Thyroid gland (tissue), 4 donors: Measurements from ENCODE around the gene RPL22. TPM values are rescaled to one million over a fixed set of nuclear protein-coding genes. Genes with fewer than 3 reads are reported as not detected.

Source experiments
- DNase-seq, 2 donors: peaks; one replicate each; pipeline ENCODE4 v3.0.0-alpha.2; 2019
- H3K27ac ChIP-seq, 3 donors: fragments of 200-600 bp; sonication (generic); 1 replicate in 2 of 3; 2 replicates in 1 of 3; pipeline ENCODE4 v1.5.1; 2016 to 2019; ENCODE audit warnings: mild to moderate bottlenecking in 1 of 3, moderate library complexity in 1 of 3
- H3K27me3 ChIP-seq: fragments of 200-600 bp; sonication (generic); one replicate; pipeline ENCODE4 v1.5.1; 2019
- H3K36me3 ChIP-seq, 2 donors: fragments of 200-600 bp; sonication (generic); one replicate each; pipeline ENCODE4 v1.5.1; 2016 to 2019
- H3K4me1 ChIP-seq, 2 donors: fragments of 200-600 bp; sonication (generic); one replicate each; pipeline ENCODE4 v1.5.1; 2017 to 2019
- H3K4me3 ChIP-seq, 3 donors: fragments of 200-600 bp; sonication (generic); replicated peaks in 1 of 3; 1 replicate in 2 of 3; 2 replicates in 1 of 3; pipeline ENCODE4 v1.5.1; 2016; ENCODE audit warnings: mild to moderate bottlenecking in 1 of 3
- H3K9me3 ChIP-seq: fragments of 200-600 bp; sonication (generic); one replicate; pipeline ENCODE4 v1.5.1; 2017
- POLR2A ChIP-seq, 2 donors: fragments of 450-650 bp; IDR thresholded peaks; one replicate each; pipeline ENCODE4 v1.6.1; 2017; ENCODE audit warnings: antibody characterized with exemption in 2 of 2, mild to moderate bottlenecking in 2 of 2, moderate library complexity in 1 of 2
- WGBS, 2 donors: methylation state at CpG; one replicate each; pipeline ENCODE4 v1.1.5; 2017; 5-methylcytosine and 5-hydroxymethylcytosine counted together
- intact Hi-C: fragments of 100-400 bp; cut with DNase I; formaldehyde crosslinking; loops from one replicate; pipeline ENCODE4 v1.15.1; 2023
- total RNA-seq, 4 donors: library from RNA; depleted of rRNA; stranded (reverse); fragments of >200 nt; gene quantifications; one replicate each; pipeline ENCODE4 v1.2.3, GENCODE V29; 2016
- TF ChIP-seq, protein P1 (sequence below), 6 experiments: fragments of 200-600 bp in 3 of 6; fragments of 450-650 bp in 3 of 6; sonication (generic) in 3 of 6; IDR thresholded peaks; one replicate each; pipeline ENCODE4 v1.5.1; 2016 to 2019; ENCODE audit warnings: antibody characterized with exemption in 6 of 6, mild to moderate bottlenecking in 2 of 6, inconsistent platforms in 1 of 6, moderate library complexity in 1 of 6

The RPL22 gene
- total RNA-seq, 4 donors from 2014 or later: 154 to 230 (median 181) TPM

DNA sequence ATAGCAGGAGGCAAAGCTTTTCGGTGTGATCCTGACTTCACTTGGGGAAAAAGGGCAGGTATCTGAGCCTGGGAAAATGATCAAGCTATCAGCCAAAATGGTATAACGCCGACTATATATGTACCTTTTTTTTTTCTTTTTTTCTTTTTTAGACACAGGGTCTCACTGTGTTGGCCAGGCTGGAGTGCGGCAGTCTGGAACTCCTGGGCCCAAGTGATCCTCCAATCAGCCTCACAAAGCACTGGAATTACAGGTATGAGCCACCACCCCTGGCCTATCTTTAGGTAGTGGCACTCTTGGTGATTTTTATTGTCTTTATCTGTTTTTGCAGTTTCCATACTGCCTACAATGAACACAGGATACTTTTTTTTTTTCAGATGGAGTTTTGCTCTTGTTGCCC, 37.7 kb upstream of the RPL22 start:
- H3K27me3 ChIP-seq: peaks cover 16% of the 10 kb centered on the region
- intact Hi-C loops: no loop called here
- no peak overlapping the region for H3K4me3 ChIP-seq
- H3K4me1 ChIP-seq: peaks cover 9 to 16% of the 10 kb centered on the region in 2 donors
- no peak for DNase-seq
- no peak overlapping the region for H3K27ac ChIP-seq
- 94 to 95% methylated on average over 4 of the region's 4 CpGs for WGBS, 2 donors
- TF ChIP-seq POLR2A (IDR thresholded peaks at IDR 0.05): no peak
- TF ChIP-seq, protein P1, sequence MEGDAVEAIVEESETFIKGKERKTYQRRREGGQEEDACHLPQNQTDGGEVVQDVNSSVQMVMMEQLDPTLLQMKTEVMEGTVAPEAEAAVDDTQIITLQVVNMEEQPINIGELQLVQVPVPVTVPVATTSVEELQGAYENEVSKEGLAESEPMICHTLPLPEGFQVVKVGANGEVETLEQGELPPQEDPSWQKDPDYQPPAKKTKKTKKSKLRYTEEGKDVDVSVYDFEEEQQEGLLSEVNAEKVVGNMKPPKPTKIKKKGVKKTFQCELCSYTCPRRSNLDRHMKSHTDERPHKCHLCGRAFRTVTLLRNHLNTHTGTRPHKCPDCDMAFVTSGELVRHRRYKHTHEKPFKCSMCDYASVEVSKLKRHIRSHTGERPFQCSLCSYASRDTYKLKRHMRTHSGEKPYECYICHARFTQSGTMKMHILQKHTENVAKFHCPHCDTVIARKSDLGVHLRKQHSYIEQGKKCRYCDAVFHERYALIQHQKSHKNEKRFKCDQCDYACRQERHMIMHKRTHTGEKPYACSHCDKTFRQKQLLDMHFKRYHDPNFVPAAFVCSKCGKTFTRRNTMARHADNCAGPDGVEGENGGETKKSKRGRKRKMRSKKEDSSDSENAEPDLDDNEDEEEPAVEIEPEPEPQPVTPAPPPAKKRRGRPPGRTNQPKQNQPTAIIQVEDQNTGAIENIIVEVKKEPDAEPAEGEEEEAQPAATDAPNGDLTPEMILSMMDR (IDR thresholded peaks at IDR 0.05): no peak
- no peaks in the 10 kb centered on the region for H3K9me3 ChIP-seq
- H3K36me3 ChIP-seq: peaks cover 0 to 9% of the 10 kb centered on the region in 2 donors

DNA sequence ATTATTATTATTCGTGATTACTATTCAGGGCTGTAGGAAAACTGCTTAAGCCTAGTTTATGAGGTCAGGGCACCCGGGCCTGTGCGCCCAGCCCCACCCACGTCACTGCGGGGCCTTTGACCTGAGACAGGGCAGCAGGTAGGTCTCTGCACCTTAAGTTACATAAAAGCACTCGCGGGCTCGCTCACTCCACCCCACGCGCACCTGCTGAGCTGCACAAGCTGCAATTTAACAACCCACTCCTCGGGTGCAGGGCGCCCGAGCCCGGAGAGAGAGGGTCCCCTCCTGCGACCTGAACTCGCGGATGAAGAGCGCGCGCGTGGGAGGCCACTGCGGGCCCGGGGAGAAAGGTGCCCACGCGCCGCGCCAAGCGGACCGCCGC, 35.9 kb upstream of the RPL22 start:
- Histone ChIP-seq H3K4me1 (peaks cover 9 to 11% of the 10 kb centered on the region in 2 donors), H3K4me3 (peak overlapping the region; percentile 60 to 93 (median 72)), H3K27me3 (peaks cover 3% of the 10 kb centered on the region), H3K36me3 (peaks cover 15 to 25% of the 10 kb centered on the region in 2 donors), H3K9me3 (no peaks in the 10 kb centered on the region), H3K27ac (no peak overlapping the region)
- WGBS, 2 donors: 0 to 1% methylated on average over 7 to 18 of the region's 30 CpGs
- TF ChIP-seq, protein P1 (IDR thresholded peaks at IDR 0.05): no peak
- no peak for TF ChIP-seq POLR2A (IDR thresholded peaks at IDR 0.05)
- intact Hi-C loops: no loop called here
- no peak for DNase-seq

DNA sequence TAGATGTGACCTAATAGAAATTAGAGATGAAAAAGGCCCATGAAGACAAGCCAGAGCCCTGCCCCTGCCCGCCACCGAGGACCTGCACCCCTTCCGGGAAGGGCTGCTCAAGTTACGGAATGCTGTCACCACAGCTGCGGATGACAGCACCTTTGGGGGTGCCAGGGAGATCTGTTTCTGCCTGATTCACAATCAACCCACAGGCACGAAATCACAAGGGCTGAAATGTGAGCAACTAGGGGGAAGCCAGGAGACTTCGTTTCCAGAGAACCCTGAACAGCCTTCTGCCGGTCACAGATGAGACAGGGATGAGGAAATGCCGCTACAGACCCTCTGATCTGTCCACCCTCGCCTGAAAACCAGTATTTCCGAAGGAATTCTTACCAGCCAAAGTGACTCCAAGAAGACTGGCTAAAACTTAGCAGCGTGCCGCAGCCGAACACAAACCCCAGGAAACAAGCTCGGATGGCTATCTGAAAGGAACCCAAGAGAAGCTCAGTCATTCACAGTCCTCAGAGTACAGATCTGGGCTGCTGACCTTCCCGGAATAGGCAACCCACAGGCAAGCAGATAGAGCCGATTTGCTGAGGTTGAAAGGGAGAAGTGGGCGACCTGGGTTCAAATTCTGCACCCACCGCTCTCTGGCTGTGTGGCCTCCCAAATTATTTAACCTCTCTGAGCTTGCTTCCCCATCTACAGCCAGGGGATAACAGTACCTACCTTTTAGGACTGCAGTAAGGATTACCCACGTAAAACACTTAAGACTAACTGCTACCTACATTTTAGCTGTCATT, 35.3 kb upstream of the RPL22 start:
- 57 to 60% methylated on average over 20 of the region's 20 CpGs for WGBS, 2 donors
- Histone ChIP-seq H3K4me1 (peaks cover 9 to 11% of the 10 kb centered on the region in 2 donors), H3K36me3 (peaks cover 20 to 31% of the 10 kb centered on the region in 2 donors), H3K4me3 (peak overlapping the region; percentile 60 to 93 (median 72)), H3K27me3 (no peaks in the 10 kb centered on the region), H3K27ac (no peak overlapping the region), H3K9me3 (no peaks in the 10 kb centered on the region)
- intact Hi-C loops: no loop called here
- DNase-seq: no peak
- no peak for TF ChIP-seq POLR2A (IDR thresholded peaks at IDR 0.05)
- TF ChIP-seq, protein P1 (IDR thresholded peaks at IDR 0.05): no peak

GRCh38 chr1:6233376-6233775, 34.0 kb upstream of the RPL22 start:
- peaks cover 9 to 11% of the 10 kb centered on the region in 2 donors for H3K4me1 ChIP-seq
- peaks cover 22 to 31% of the 10 kb centered on the region in 2 donors for H3K36me3 ChIP-seq
- WGBS, 2 donors: 55 to 77% methylated on average over 1 of the region's 1 CpG
- intact Hi-C loops: no loop called here
- H3K9me3 ChIP-seq: no peaks in the 10 kb centered on the region
- no peak overlapping the region for H3K27ac ChIP-seq
- DNase-seq: no peak
- no peaks in the 10 kb centered on the region for H3K27me3 ChIP-seq
- no peak for TF ChIP-seq POLR2A (IDR thresholded peaks at IDR 0.05)
- TF ChIP-seq, protein P1 (IDR thresholded peaks at IDR 0.05): no peak
- no peak overlapping the region for H3K4me3 ChIP-seq

DNA sequence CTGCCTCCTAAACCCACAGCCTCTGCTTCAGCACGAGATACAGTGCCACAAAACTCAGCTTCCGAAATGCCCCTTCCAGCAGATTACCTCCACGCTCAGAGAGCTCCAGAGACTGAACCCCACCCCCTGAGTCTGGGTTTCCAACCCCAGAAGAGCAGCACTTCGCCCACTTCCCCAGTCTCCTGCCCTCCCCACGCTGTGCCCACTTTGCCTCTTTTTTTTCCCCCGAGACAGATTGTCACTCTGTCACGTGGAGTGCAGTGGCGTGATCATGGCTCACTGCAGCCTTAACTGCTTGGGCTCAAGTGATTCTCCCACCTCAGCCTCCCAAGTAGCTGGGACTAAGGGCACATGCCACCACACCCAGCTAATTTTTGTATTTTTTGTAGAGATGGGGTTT, 26.3 kb upstream of the RPL22 start:
- intact Hi-C loops: no loop called here
- Histone ChIP-seq H3K27me3 (no peaks in the 10 kb centered on the region), H3K27ac (no peak overlapping the region), H3K36me3 (peaks cover 31 to 38% of the 10 kb centered on the region in 2 donors), H3K4me1 (peaks cover 0 to 4% of the 10 kb centered on the region in 2 donors), H3K9me3 (no peaks in the 10 kb centered on the region), H3K4me3 (no peak overlapping the region)
- no peak for DNase-seq
- WGBS, 2 donors: 94 to 97% methylated on average over 8 of the region's 8 CpGs
- no peak for TF ChIP-seq POLR2A (IDR thresholded peaks at IDR 0.05)
- TF ChIP-seq, protein P1 (IDR thresholded peaks at IDR 0.05): no peak
